A549 (cell line): Measurements from ENCODE around the gene BRF1.

ENCODE experiments used
- CEBPB ChIP-seq, 2 experiments: fragments of >200 bp in 1 of 2; sonication (Bioruptor Twin) in 1 of 2; formaldehyde crosslinking in 1 of 2; IDR thresholded peaks; 2 replicates each; pipeline ENCODE4 v1.6.1; 2012 to 2016
- CHD2 ChIP-seq: fragments of 150-350 bp; IDR thresholded peaks from 2 replicates; pipeline ENCODE4 v1.6.1; 2014; ENCODE audit warnings: low read length; ENCODE audit not compliant: partially characterized antibody
- EHMT2 ChIP-seq: fragments of 200-600 bp; sonication (generic); IDR thresholded peaks from 2 replicates; pipeline ENCODE4 v1.6.1; 2016; ENCODE audit warnings: antibody characterized with exemption, low read depth, mild to moderate bottlenecking, moderate library complexity
- EP300 ChIP-seq, 2 experiments: fragments of >200 bp; sonication (Bioruptor Twin); formaldehyde crosslinking; IDR thresholded peaks; 2 replicates in 1 of 2; 3 replicates in 1 of 2; pipeline ENCODE4 v1.6.1; 2016 to 2017
- ESRRA ChIP-seq: fragments of 150-350 bp; IDR thresholded peaks from 2 replicates; pipeline ENCODE4 v1.6.1; 2014; ENCODE audit warnings: mild to moderate bottlenecking, low read length, borderline replicate concordance
- HOXA7 ChIP-seq: fragments of 250-450 bp; sonication (Bioruptor Pico); IDR thresholded peaks from 2 replicates; pipeline ENCODE4 v1.5.0; 2020; ENCODE audit warnings: mild to moderate bottlenecking, moderate library complexity
- POLR2A ChIP-seq: IDR thresholded peaks from 2 replicates; pipeline ENCODE4 v1.6.1; 2012; ENCODE audit warnings: mild to moderate bottlenecking, low read length
- SREBF2 ChIP-seq: fragments of 450-650 bp; IDR thresholded peaks from 2 replicates; pipeline ENCODE4 v1.6.1; 2014; ENCODE audit warnings: mild to moderate bottlenecking, moderate library complexity
- TF ChIP-seq, protein P1 (sequence below): fragments of >200 bp; sonication (Bioruptor Twin); formaldehyde crosslinking; IDR thresholded peaks from 3 replicates; pipeline ENCODE4 v1.5.1; 2016
- TF ChIP-seq, protein P2 (sequence below): fragments of 150-350 bp; IDR thresholded peaks from 2 replicates; pipeline ENCODE4 v1.6.1; 2014; ENCODE audit warnings: low read depth, mild to moderate bottlenecking, low read length
- TF ChIP-seq, protein P3 (sequence below): fragments of 450-650 bp; IDR thresholded peaks from 2 replicates; pipeline ENCODE4 v1.6.1; 2014; ENCODE audit warnings: antibody characterized with exemption

DNA sequence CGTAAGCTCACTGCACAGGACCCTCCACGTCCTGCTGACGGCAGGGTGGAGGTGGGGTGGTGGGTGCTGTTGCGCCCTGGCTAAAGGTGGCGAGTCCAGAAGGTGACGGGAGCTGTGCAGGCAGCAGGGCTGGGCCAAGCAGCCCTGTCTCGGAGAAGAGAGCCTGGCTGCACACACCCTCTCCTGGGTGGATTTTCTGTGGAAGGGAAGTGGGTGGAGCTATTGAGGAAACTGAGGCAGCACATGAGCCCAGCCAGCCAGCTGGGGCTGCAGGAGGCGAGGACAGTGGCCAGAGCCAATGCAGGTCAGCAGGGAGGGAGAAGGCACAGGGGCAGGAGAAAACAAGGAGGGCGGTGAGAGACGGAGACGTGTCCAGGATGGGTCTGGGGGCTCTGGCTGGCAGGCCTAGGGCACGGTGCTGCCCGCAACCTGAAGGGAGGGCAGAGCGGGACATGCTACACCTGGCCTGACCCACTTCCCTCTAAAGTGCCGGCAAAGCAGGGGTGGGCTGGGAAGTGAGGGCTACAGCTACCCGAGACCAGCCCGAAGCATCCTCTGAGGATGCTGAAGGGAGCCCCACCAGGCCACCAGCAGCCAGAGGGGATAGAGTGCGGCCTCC, 32.0 kb downstream of the BRF1 start:
- TF ChIP-seq, protein P1, sequence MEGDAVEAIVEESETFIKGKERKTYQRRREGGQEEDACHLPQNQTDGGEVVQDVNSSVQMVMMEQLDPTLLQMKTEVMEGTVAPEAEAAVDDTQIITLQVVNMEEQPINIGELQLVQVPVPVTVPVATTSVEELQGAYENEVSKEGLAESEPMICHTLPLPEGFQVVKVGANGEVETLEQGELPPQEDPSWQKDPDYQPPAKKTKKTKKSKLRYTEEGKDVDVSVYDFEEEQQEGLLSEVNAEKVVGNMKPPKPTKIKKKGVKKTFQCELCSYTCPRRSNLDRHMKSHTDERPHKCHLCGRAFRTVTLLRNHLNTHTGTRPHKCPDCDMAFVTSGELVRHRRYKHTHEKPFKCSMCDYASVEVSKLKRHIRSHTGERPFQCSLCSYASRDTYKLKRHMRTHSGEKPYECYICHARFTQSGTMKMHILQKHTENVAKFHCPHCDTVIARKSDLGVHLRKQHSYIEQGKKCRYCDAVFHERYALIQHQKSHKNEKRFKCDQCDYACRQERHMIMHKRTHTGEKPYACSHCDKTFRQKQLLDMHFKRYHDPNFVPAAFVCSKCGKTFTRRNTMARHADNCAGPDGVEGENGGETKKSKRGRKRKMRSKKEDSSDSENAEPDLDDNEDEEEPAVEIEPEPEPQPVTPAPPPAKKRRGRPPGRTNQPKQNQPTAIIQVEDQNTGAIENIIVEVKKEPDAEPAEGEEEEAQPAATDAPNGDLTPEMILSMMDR, result no peak
- TF ChIP-seq, protein P2, sequence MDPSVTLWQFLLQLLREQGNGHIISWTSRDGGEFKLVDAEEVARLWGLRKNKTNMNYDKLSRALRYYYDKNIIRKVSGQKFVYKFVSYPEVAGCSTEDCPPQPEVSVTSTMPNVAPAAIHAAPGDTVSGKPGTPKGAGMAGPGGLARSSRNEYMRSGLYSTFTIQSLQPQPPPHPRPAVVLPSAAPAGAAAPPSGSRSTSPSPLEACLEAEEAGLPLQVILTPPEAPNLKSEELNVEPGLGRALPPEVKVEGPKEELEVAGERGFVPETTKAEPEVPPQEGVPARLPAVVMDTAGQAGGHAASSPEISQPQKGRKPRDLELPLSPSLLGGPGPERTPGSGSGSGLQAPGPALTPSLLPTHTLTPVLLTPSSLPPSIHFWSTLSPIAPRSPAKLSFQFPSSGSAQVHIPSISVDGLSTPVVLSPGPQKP, result no peak
- no peak for TF ChIP-seq HOXA7 (CRISPR knock-in tag)
- TF ChIP-seq ESRRA, result no peak
- no peak for TF ChIP-seq CEBPB (IDR thresholded peaks at IDR 0.05)
- no peak for TF ChIP-seq EP300 (IDR thresholded peaks at IDR 0.05)
- TF ChIP-seq, protein P3, sequence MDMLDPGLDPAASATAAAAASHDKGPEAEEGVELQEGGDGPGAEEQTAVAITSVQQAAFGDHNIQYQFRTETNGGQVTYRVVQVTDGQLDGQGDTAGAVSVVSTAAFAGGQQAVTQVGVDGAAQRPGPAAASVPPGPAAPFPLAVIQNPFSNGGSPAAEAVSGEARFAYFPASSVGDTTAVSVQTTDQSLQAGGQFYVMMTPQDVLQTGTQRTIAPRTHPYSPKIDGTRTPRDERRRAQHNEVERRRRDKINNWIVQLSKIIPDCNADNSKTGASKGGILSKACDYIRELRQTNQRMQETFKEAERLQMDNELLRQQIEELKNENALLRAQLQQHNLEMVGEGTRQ, result no peak
- no peak for TF ChIP-seq SREBF2
- TF ChIP-seq CHD2, result no peak
- TF ChIP-seq EHMT2, result no peak
- no peak for TF ChIP-seq POLR2A
